OCI-M1 (cell line): ENCODE results near the gene CHD6.

Source experiments
- DNase-seq: peaks from one replicate; lab custom pipeline; 2025; lab: John Stamatoyannopoulos, UW

Gene CHD6

DNA sequence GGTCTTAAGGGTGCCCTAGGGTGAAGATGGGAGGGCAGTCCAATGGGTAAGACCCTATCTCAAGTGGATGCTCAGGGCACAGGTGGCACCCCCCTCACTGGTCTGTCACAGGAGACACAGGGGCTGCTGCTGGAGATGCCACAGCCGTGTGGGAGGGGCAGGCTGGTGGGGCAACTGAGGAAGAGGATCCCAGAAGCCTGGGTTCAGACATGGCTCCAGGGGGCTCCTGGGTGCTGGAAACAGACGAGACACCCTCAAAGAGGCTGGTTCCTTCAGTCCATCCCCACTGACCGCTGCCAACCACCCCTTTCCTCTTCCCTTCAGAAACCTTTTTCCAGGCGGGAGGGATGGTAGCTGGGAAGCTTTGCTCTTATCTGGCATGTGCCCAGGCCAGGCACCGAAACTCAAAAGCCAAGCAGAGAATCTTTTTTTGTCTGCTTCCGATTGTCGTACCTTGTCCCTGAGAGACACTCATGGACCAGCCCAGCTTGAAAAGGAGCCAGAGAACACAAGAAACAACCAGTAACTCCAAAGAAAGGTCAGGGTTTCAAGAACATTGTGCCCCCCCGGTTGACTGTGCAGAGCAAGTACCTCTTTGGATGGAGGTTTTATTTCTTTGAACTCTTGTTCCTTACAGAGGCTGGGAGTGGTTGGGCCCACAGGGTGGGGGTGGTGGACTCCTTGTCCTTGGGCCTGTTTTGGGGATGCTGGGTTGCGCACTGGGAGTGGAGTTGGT, 223.1 kb downstream of the CHD6 start:
- DNase-seq = no peak

DNA sequence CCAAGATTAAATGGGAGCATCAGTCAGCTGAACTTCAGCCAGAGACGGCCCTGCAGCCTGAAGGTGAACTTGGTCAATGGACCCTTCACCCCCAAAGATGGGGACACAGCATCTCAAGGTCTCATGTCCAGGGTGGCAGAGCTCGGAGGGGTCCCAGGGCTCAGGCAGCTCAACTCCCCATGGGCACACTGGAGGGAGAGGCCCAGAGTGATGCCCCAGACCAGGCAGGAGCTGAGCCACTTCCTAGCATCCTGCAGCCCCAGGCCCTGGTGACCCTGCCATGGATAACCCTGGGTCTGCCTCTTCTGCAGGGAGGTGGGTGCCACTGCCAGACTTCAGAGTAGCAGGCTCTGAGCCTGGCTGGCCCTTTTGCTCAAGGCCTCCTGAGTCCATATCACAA, 224.1 kb downstream of the CHD6 start:
- DNase-seq = no peak

DNA sequence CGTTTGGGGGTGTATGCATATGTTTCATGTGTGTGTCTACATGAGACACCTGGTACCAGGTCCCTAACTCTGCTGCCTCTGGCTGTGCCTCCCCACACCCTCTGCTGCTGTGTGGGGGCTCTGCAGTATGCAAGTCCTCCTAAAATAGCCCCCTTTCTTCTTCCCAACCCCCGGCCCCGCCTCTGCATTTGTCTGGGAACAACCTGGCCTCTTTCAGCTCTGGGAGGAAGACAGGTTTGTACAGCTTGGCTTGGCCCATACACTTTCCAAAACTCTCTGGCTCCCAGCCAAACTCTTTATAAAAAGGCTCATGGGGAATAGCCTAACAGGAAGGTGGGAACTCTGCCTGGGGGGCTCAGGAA, 224.5 kb downstream of the CHD6 start:
- no peak for DNase-seq

DNA sequence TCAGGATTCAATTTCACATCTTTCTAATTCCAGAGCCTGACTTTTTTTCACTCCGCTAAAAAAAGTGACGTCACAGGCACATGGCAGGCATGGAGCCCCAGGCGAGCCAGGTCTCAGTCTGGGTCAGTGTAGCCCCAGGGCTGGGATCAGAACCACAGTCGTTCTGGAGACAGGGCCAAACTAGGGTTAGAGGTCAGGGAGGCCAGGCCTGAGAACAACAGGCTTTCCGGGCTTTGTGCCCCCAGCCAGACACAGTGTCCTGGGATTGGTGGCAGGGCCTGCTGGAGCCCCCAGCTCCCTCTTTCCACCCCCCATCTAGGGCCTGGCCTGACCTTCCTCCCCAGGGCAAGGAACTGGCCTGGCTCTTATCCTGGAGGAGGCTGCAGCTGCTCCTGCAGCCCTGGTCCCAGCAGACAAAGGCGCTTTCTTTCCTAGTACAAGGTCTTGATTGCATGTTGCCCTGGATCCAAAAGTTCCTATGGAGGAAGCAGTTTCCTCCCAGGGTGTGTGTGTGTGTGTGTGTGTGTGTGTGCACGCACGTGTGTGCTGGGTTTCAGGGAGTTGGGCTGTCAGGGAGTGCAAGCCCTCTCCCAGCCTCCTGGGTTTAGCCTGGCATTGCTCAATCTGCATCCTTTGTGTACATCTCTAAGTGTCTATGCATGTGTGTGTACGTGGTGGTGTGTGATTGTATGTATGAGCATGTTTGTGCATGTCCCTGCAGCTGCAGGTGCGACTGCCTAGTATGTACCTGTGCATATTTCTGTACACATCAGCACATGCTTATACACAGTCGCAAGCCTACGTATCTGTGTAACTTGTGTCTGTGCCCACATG, 225.1 kb downstream of the CHD6 start:
- DNase-seq = no peak

DNA sequence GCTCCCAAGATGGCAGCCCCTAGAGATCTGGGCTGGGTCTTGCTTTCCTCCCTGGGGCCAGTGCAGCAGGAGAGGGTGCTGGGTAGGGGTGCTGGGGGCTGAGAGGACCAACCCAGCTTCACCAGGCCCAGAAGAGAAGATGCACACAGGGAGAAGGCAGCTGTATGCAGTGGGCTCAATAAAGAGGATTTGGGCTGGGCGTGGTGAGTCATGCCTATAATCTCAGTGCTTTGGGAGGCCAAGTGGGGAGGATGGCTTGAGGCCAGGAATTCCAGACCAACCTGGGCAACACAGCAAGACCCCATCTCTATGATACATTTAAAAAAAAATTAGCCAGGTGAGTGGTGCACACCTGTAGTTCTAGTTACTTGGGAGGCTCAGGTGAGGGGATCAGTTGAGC, 225.9 kb downstream of the CHD6 start:
- DNase-seq = no peak

DNA sequence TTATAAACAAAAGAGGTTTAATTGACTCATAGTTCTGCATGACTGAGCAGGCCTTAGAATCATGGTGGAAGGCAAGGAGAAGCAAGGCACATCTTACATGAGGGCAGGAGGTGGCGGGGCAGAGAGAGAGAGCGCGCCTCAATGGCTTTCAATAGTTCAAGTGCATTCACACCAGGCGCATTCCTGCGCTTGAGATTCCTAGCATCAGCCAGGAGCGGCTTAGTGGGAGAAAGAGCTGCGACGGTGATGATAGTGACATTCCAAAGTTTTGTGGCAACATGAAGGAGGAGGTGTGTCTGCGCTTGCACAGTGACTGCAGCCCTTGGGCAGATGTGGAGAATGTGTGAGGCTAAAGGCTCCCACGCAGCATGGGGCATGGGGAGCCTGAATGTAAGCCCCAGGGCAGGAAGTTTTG, 226.6 kb downstream of the CHD6 start:
- DNase-seq = no peak

DNA sequence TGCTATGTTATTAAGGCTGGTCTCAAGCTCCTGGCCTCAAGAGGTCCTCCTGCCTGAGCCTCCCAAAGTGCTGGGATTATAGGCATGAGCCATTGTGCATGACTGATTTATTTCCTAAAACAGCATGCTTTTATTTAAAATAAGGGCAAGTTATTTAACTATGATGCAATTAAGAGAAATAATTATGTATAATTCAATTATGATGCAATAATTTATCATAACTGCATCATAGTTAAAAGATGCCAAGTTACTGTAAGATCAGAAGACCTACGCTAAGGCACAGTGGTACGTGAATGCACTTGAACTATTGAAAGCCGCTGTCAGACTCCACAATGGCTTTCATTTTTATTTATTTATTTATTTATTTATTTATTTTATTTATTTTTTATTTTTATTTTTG, 227.3 kb downstream of the CHD6 start:
- DNase-seq = no peak

DNA sequence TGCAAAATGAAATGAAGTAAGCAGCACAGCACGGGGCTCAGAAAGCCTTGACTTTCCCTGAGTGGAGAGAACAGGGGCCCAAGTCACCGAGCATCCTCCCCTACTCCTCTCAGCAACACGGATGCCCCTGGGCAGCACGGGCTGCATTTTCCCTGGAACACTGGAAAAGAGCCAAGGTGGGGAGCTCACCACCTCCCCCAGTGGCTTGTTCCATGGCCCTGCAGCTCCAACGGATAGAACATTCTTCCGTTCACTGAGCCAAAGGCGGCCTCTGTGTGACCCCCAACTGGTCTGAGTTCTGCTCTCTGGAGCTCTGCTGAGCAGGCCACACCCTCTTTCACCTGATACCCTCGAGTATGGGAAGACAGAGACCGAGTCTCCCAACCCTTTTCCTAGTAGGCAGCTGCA, 230.7 kb downstream of the CHD6 start:
- DNase-seq = no peak

DNA sequence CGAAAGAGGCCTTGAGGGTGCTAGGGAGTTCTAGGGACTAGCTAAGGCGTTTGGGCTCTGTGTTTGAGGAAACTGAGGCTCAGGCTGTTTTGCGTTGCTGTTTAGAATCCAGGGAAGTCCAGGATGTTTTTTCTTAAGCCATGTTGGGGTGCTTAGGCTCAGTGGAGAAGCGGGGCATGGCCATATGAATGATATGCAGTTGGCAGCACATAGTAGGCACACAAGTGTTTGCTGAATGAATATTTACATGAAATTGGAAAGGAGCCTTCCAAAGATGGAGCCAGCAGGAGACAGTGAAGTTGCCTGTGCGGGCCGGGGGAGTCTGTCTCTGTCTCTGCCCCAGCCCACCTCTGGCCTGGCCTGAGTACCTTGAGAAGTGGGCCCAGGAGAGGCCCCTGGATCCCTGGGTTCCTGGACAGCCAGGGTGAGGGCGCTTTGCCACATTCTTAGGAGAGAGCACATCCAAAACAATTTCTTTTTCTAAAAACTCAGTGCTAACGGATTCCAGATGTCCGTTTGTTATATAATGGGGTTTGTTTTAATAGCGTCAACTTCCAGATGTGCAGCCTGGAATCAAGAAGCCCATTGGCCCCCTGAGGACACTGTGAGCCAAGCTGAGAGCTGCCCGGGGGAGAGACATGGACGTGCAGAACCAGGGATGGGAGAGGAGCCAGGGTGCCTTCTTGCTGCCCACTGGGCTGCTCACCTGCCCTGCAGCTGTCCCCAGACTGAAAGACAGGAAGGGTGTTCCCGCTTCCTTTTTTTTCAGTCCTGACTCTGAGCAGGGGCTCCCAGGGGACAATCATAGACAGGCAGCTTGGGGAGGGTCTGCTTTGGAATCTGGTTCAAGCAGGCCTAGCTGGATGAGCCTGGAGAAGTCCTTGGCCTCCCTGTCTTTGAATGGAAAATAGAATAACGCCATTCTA, 231.4 kb downstream of the CHD6 start:
- DNase-seq = no peak

DNA sequence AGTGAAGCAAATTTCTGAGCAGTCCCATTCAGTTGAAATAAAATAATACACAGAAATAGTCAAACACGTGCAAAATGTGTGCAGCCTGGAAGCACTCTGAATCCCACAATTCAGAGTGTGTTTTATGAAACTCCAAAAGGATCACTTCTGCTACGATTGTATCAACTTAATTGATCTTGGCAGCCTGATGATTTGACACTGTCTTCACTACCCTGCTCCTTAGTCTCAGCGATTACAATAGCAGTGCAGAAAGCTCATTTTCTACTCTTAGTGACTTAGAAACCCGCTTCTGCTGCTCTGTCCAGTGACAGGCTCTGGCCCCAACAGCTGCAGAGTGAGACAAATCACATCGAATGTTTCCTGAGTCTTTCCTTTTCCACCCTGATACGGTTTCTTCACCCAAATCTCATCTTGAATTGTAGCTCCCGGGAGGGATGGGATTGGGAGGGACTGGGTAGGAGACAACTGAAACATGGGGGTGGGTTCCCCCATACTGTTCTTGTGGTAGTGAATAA, 235.3 kb downstream of the CHD6 start:
- no peak for DNase-seq

DNA sequence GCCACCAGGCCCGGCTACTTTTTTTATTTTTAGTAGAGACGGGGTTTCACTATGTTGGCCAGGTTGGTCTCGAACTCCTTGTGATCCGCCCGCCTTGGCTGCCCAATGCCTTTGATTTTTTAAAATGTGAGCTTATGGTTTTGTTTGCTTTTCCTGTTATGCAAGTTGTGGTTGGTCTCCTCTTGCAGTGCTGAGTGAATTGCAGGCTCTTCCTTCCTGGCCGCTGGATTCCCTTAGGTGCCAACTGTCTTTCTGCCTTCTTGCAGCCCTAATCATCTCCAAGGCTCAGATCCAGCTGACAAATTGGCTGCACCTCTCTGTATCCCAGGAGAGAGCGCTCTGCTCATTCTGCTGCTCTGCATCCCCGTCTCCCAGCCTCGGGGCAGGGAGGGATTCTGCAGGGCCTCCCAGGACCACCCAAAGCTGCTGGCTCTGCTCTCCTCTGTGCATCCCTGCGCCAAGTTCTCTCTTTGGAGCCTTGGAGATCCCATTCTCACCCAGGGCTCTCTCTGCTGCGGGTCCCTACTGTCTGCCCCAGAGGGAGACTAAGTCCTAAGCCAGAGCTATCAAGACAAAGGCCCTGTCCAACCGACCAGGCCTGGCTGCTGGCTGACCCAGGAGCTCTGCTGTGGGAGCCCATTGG, 237.5 kb downstream of the CHD6 start:
- DNase-seq = no peak

DNA sequence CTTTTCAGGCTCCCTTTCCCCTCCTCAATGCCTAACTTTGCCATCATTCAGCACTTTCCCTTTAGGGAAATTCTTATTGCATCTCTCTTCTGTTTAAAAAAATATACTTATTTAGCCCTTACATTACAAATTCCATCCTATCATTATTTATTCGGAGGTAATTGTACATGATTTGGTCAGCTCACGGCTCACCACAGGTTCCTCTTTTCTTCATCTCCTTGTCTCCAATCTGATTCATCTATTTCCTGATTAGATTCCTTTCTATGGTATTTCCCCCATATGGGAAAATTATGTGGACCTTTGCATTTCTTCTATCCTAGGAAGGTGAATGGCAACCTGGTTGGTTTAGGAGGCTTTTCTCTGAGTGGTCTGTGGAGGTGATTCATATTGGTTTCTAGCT, 238.6 kb downstream of the CHD6 start:
- peak; percentile 12 for DNase-seq

DNA sequence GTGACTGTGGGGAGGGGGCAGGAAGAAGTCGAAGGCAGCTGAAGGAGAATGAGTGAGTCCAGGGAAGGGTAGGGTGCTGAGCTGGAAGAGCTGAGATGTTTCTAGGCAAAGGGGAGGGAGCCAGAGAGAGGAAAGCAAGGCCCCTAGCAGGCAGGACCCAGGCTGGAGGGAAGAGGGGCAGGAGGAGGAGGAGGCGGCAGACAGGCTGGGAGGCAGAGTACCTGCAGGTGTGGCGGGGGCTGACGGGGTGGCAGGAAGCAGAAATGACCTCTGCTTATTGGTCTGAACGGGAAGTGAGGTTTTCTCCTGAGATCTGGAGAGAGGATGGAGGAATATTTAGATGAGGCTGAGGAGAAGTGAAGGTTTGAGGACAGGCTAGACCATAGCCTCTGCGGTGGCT, 240.9 kb downstream of the CHD6 start:
- DNase-seq = no peak

DNA sequence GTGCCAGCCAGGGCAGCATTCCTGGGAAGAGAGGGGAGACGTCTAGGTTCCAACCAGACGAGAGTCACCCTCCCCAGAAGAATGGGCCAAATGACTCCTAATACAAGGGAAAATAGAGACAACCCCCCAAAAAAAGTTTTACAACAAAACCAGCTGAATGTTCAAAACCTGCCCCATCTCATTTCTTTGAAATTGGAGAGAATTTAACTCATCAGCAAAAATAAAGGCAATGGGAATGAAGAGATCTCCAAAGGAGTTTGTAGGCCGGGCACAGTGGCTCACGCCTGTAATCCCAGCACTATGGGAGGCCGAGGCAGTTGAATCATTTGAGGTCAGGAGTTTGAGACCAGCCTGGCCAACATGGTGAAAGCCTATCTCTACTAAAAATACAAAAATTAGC, 241.8 kb downstream of the CHD6 start:
- no peak for DNase-seq

DNA sequence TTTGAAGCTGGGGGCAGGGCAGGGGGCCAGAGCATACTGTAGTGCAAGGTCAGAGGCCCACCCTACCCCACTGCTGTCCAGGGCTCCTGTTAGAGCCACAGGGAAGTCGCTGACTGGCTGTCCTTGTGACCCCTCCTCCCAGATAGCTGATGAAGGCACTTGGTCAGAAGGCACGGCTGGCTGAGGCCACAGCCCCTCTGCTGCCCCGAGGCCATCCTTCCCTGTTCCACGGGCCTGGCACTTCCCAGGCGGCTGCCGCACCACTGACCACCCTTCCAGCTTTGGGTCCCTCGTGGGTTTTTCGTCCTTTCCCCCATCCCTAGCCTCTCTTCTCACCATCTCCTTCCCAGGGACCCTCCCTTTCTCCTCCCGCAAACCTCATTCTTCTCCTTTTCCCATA, 242.3 kb downstream of the CHD6 start:
- DNase-seq = no peak

DNA sequence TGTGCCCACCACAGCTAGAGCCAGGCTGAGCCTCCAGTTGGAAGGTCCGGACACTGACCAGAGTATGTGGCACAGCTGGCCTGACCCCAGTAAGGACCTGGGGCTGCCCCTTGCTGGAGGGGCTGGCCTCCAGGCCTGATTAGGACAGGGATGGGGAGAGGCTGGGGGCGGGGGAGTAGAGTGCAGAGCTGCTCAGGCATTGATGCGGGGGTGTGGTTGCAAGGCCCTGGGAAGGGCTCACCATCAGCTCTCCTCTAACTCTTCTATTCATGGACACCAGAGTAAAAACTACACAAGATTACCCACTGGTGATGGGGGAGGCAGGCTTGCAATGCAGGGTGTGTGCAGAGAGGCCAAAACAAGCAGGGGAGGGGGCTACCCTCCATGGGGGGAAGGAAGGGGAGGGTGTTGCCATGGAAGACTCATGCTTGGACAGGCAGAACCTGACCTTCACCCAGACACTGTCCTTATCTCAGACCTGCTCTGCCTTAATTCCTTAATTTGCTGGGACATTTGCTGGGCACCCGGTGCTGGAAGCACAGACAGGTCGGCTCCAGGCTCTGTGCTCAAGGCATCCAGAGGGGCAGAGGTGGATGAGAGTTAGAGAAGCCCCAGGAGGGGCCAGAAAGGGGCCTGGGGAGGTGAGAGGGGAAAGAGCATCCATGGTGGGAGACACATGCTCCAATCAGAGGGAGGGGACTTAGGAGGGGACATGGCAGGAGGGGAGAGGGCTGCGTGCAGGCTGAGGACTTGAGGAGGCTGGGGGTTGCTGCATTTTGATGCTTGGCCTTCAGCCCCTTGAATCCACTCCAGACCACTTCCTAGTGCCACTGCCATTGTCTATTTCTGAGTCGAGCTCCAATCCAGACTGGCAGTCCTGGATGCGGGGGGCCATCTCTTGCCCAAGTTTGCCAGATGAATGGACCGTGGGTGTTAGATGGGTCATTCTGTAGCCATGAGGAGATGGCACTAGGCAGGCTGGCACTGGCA, 244.0 kb downstream of the CHD6 start:
- DNase-seq = no peak

DNA sequence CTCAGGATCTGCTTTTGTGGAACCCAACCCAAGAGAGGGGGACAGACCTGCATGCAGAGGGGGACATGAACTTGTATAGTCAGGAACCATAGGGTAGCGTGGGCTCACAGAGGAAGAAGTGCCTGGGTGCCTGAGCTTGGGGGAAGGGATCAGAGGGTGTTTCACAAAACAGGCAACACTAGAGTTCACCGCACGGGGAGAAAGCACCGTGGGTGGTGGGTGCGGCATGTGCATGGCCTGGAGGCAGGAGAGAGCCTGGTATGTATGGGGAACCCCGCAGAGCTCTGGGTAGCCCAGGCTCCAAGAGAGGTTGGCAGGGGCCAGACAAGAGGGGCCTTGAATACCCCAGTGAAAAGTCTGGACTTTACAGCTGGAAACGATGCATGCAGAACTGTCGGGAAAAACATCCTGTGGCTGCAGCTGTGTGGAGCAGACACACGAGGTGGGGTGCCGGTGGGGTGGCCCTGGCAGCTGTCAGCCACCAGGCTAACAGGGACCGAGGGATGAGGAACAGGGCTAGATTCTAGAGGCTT, 244.9 kb downstream of the CHD6 start:
- no peak for DNase-seq

DNA sequence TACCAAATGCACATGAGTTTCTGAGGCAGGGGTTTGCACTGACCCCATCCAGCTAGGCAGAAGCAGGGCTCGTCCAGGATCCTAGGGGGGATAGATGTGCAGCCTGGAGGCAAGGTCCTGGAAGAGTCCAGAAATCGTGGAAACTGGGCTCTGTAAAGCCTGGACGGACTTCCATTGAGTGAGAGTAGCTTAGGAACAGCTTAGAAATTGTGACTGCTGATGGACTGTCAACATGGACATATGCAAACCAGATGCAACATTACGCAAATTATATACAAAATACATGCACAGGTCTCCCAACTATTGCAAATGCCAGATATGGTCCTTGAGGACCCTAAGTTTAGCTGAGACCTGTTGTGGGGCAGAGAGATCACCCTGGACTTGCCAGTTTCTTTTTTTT, 246.8 kb downstream of the CHD6 start:
- DNase-seq = no peak

DNA sequence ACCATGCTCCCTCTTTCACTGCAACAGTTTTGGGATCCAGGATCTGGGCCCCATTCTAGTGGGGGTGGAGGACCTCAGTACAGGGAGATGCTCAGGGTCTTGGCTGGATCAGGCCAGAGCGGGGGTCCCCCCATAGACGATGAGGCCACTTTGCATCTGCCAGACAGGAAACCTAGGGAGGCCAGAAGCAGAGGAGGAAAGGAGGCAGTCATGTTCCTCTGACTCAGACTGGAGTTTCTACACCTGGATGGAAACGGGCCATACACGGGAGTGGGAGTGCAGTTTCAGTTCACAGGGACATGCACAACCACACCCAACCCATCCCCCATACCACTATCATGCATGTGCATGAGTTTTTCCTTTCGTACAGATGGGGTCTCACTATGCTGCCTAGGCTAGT, 248.0 kb downstream of the CHD6 start:
- no peak for DNase-seq

DNA sequence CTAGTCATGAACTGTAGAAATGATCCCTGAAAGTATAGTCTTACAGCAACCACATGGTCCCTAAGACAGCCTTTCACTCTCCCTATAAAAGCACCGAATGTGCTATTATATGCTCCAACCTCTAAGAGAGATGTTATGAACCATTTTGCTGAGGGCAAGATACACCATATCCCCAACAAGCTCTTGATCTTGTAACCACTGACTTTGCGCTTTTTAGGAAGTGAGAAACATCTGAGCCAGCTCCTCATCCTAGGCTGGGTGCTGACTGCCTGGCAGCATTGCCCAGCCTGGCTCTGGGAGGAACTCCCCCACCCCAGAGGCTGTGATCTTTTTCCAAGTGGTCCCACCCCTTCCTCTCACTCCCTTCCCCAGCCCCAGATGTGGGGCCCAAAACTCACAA, 248.5 kb downstream of the CHD6 start:
- no peak for DNase-seq
